ENCODE data around the gene GLOD5. TPM values are rescaled to one million over a fixed set of nuclear protein-coding genes. Genes with fewer than 3 reads are reported as not detected.

Gene GLOD5
- total RNA-seq, 1 experiment from 2014 or later = not detected

DNA sequence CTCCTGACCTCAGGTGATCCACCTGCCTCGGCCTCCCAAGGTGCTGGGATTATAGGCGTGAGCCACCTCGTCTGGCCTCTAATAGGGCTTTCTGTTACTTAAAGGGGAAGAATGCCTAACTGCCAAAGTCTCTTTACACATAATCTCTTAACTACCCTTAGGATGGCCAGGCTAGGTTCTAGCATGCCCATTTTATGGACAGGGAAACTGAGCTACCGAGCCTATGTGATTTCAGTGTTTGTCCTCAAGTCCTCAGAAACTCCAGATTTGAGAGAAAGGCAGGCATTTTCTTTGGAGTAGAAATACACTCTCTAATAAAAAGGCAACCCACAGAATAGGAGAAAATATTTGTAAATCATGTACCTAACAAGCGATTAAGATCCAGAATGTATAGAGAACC, 12.4 kb upstream of the GLOD5 start:
- Histone ChIP-seq H2BK20ac (ENCODE audit: low read depth, low read length, poor library complexity, severe bottlenecking) (no peak overlapping the region), H2BK5ac (ENCODE audit: insufficient read length, low read length) (no peak overlapping the region), H2AFZ (ENCODE audit: low read length) (no peak overlapping the region), H4K8ac (replicated peaks; ENCODE audit: insufficient read length, low read depth, low read length) (no peak overlapping the region), H2AK5ac (ENCODE audit: insufficient read length, low read length) (no peak overlapping the region), H3K14ac (ENCODE audit: insufficient read depth, low read length) (no peak overlapping the region), H3K4me1 (ENCODE audit: insufficient read depth, low read length) (no peaks in the 10 kb centered on the region), H2BK12ac (ENCODE audit: insufficient read length, low read depth, low read length) (no peak overlapping the region), H4K20me1 (ENCODE audit: control insufficient read depth, insufficient read depth, insufficient read length) (no peaks in the 10 kb centered on the region), H3K18ac (ENCODE audit: insufficient read length, low read depth, low read length) (no peak overlapping the region), H3K27ac (ENCODE audit: insufficient read length, low read depth, low read length) (no peak overlapping the region), H3T11ph (ENCODE audit: low read length) (no peak overlapping the region), H3K23me2 (ENCODE audit: insufficient read length, low read depth, low read length, poor library complexity, severe bottlenecking) (no peaks in the 10 kb centered on the region), H3K56ac (ENCODE audit: insufficient read length, low read depth, low read length) (no peak overlapping the region), H4K91ac (ENCODE audit: insufficient read length, low read depth, low read length) (no peak overlapping the region), H3K79me2 (ENCODE audit: insufficient read depth, low read length) (no peaks in the 10 kb centered on the region), H4K5ac (ENCODE audit: insufficient read length, low read depth, low read length) (no peak overlapping the region), H3K79me1 (ENCODE audit: insufficient read depth, low read depth, low read length, poor library complexity, severe bottlenecking) (no peaks in the 10 kb centered on the region), H3K4ac (ENCODE audit: low read depth, low read length) (no peak overlapping the region), H3K23ac (ENCODE audit: insufficient read length, low read depth, low read length) (no peak overlapping the region), H3K9me3 (ENCODE audit: control insufficient read depth, low read depth, low read length) (peaks cover 20% of the 10 kb centered on the region), H2BK15ac (ENCODE audit: low read depth, low read length) (no peak overlapping the region), H3K9ac (ENCODE audit: extremely low read depth, insufficient read length, low read length) (no peak overlapping the region), H3K4me2 (ENCODE audit: insufficient read depth, insufficient read length, low read length) (no peak overlapping the region), H2BK120ac (ENCODE audit: low read depth, low read length, poor library complexity, severe bottlenecking) (no peak overlapping the region), H3K27me3 (ENCODE audit: insufficient read depth, low read length) (no peaks in the 10 kb centered on the region)
- H3K27ac Mint-ChIP-seq = no peak overlapping the region
- H3K4me1 Mint-ChIP-seq = no peaks in the 10 kb centered on the region
- no peaks in the 10 kb centered on the region; the same call in 1 of the 2 replicates for H3K27me3 Mint-ChIP-seq (ENCODE audit: low read depth)
- no peak overlapping the region for H3K4me3 Mint-ChIP-seq
- peaks cover 62 to 69% of the 10 kb centered on the region in 2 experiments for H3K9me3 Mint-ChIP-seq
- DNase-seq = no peak
- TF ChIP-seq, protein P1, sequence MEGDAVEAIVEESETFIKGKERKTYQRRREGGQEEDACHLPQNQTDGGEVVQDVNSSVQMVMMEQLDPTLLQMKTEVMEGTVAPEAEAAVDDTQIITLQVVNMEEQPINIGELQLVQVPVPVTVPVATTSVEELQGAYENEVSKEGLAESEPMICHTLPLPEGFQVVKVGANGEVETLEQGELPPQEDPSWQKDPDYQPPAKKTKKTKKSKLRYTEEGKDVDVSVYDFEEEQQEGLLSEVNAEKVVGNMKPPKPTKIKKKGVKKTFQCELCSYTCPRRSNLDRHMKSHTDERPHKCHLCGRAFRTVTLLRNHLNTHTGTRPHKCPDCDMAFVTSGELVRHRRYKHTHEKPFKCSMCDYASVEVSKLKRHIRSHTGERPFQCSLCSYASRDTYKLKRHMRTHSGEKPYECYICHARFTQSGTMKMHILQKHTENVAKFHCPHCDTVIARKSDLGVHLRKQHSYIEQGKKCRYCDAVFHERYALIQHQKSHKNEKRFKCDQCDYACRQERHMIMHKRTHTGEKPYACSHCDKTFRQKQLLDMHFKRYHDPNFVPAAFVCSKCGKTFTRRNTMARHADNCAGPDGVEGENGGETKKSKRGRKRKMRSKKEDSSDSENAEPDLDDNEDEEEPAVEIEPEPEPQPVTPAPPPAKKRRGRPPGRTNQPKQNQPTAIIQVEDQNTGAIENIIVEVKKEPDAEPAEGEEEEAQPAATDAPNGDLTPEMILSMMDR (conservative IDR thresholded peaks at IDR 0.05) = no peak
- no peaks in the 10 kb centered on the region; a peak in 2 of 7 replicates for H3K36me3 Mint-ChIP-seq (ENCODE audit: insufficient read depth in 1 of 3, low read depth in 3 of 3)
- WGBS (ENCODE audit: extremely low coverage, insufficient read length, low lambda C conversion rate) = no CpG with 5 or more reads among the region's 5 CpGs

All from H9 (cell line).